Stomach (tissue), 9 donors: ENCODE results near the gene ATG5. TPM values are rescaled to one million over a fixed set of nuclear protein-coding genes. Genes with fewer than 3 reads are reported as not detected.

ENCODE experiments used
- DNase-seq, 2 donors: peaks; one replicate each; pipeline versions ENCODE4 v3.0.0 to v3.0.0-alpha.2; 2013 to 2019
- H3K27ac ChIP-seq, 5 donors: fragments of 200-600 bp in 4 of 5; sonication (generic) in 4 of 5; one replicate each; pipeline ENCODE4 v1.5.1; 2013 to 2019; ENCODE audit warnings: mild to moderate bottlenecking in 1 of 5, moderate library complexity in 1 of 5
- H3K27me3 ChIP-seq, 3 donors: fragments of 200-600 bp; sonication (generic); one replicate each; pipeline ENCODE4 v1.5.1; 2017 to 2019; ENCODE audit warnings: mixed run types in 1 of 3
- H3K36me3 ChIP-seq, 4 donors: fragments of 200-600 bp; sonication (generic); 1 replicate in 3 of 4; 2 replicates in 1 of 4; pipeline ENCODE4 v1.5.1; 2016 to 2019
- H3K4me1 ChIP-seq, 4 donors: fragments of 200-600 bp; sonication (generic); one replicate each; pipeline ENCODE4 v1.5.1; 2016 to 2019
- H3K4me3 ChIP-seq, 4 donors: fragments of 200-600 bp; sonication (generic) in 3 of 4; one replicate each; pipeline ENCODE4 v1.5.1; 2016 to 2019; ENCODE audit warnings: mild to moderate bottlenecking in 1 of 4
- H3K9me3 ChIP-seq, 4 donors: fragments of 200-600 bp; sonication (generic); one replicate each; pipeline ENCODE4 v1.5.1; 2016 to 2019
- CTCF ChIP-seq, 7 experiments: fragments of 450-650 bp in 4 of 7; fragments of 200-600 bp in 3 of 7; sonication (generic) in 3 of 7; IDR thresholded peaks; one replicate each; pipeline ENCODE4 v1.5.1; 2016 to 2019; ENCODE audit warnings: antibody characterized with exemption in 7 of 7, control low read depth in 2 of 7, mild to moderate bottlenecking in 1 of 7
- EP300 ChIP-seq: sonication (generic); formaldehyde crosslinking; IDR thresholded peaks from one replicate; pipeline ENCODE4 v1.6.1; 2017; ENCODE audit warnings: antibody characterized with exemption
- POLR2A ChIP-seq, 4 donors: fragments of 450-650 bp; IDR thresholded peaks; one replicate each; pipeline ENCODE4 v1.6.1; 2016; ENCODE audit warnings: antibody characterized with exemption in 4 of 4, control low read depth in 2 of 4, mild to moderate bottlenecking in 1 of 4, moderate library complexity in 1 of 4
- POLR2AphosphoS5 ChIP-seq, 3 donors: sonication (generic); formaldehyde crosslinking; IDR thresholded peaks; one replicate each; pipeline ENCODE4 v1.6.1; 2016; ENCODE audit warnings: antibody characterized with exemption in 3 of 3
- WGBS, 5 donors: extraction: QIAGEN DNeasy Blood & Tissue Kit in 3 of 5; methylation state at CpG; one replicate each; pipeline versions ENCODE4 v1.1.5 to v1.1.7; 2013 to 2018; 5-methylcytosine and 5-hydroxymethylcytosine counted together
- intact Hi-C: fragments of 100-400 bp; cut with DNase I; formaldehyde crosslinking; loops from one replicate; pipeline ENCODE4 v1.15.1; 2023; ENCODE audit warnings: low total_unique reads
- polyA plus RNA-seq, 3 donors: library from polyadenylated mRNA; stranded (reverse); fragments of 200-250 nt; gene quantifications; one replicate each; pipeline ENCODE4 v1.2.3, GENCODE V29; 2013
- total RNA-seq, 5 donors: library from RNA; depleted of rRNA; stranded (reverse); fragments of >200 nt; gene quantifications; one replicate each; pipeline versions ENCODE4 v1.1.0 to v1.2.3, GENCODE V29; 2014 to 2016
- donor health status: healthy with polysubstance abuse.
- donor health status: Bipolar disorder and iron deficiency.
- donor health status: healthy.

The ATG5 gene
- total and polyA plus RNA-seq, 8 donors: 12.8 to 89.4 (median 25.5) TPM

GRCh38 chr6:106181664-106182418 is 143.7 kb downstream of the ATG5 start:
- no peak for TF ChIP-seq POLR2A (IDR thresholded peaks at IDR 0.05)
- TF ChIP-seq POLR2AphosphoS5 (IDR thresholded peaks at IDR 0.05): no peak
- TF ChIP-seq CTCF (IDR thresholded peaks at IDR 0.05): no peak
- TF ChIP-seq EP300: no peak
- no peaks in the 10 kb centered on the region for H3K4me1 ChIP-seq
- H3K9me3 ChIP-seq: no peaks in the 10 kb centered on the region
- H3K27me3 ChIP-seq: no peaks in the 10 kb centered on the region
- 80 to 87% (median 82%) methylated on average over 3 of the region's 3 CpGs for WGBS, 5 donors
- no peak overlapping the region for H3K4me3 ChIP-seq
- peaks cover 0 to 11% (median 6%) of the 10 kb centered on the region in 4 donors for H3K36me3 ChIP-seq
- DNase-seq: no peak
- intact Hi-C loops: no loop called here
- H3K27ac ChIP-seq: no peak overlapping the region

GRCh38 chr6:106180208-106180607 is 145.4 kb downstream of the ATG5 start:
- no peak overlapping the region for H3K27ac ChIP-seq
- intact Hi-C loops: no loop called here
- DNase-seq: peak in 1 of 2 donors; percentile 45

DNA sequence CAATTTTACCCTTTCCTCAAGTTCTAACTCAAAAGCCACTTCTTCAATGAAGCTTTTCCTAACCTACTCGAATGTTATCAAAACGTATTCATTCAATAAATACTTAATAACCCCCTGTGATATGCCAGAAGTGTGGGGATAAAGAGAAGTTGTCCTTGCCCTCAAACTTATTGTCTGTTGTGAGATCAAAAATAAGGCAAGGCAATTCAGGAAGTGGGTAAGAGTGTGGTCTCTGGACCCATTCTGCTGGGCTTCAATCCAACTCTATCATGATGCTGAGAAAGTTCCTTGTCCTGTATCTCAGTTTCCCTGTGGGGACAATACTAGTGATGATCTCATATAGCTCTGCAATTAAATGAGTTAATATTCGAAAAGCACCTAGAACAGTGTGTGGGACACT is 146.7 kb downstream of the ATG5 start:
- Histone ChIP-seq H3K27ac (no peak overlapping the region), H3K4me3 (no peak overlapping the region), H3K27me3 (no peaks in the 10 kb centered on the region), H3K36me3 (no peaks in the 10 kb centered on the region), H3K9me3 (no peaks in the 10 kb centered on the region), H3K4me1 (no peaks in the 10 kb centered on the region)
- intact Hi-C loops: no loop called here
- no peak for TF ChIP-seq POLR2A (IDR thresholded peaks at IDR 0.05)
- no peak for TF ChIP-seq CTCF (IDR thresholded peaks at IDR 0.05)
- TF ChIP-seq EP300: no peak
- no peak for TF ChIP-seq POLR2AphosphoS5 (IDR thresholded peaks at IDR 0.05)
- 60 to 75% (median 72%) methylated on average over 3 of the region's 3 CpGs for WGBS, 5 donors
- DNase-seq: no peak

More at GRCh38 chr6:106180208-106180607, 145.4 kb downstream of the ATG5 start:
- no peaks in the 10 kb centered on the region for H3K27me3 ChIP-seq
- H3K36me3 ChIP-seq: no peaks in the 10 kb centered on the region
- no peaks in the 10 kb centered on the region for H3K9me3 ChIP-seq
- H3K4me1 ChIP-seq: no peaks in the 10 kb centered on the region
- 72 to 75% (median 73%) methylated on average over 4 of the region's 4 CpGs for WGBS, 5 donors
- no peak overlapping the region for H3K4me3 ChIP-seq
- TF ChIP-seq POLR2AphosphoS5 (IDR thresholded peaks at IDR 0.05) (no peak), EP300 (no peak), POLR2A (IDR thresholded peaks at IDR 0.05) (no peak), CTCF (IDR thresholded peaks at IDR 0.05) (no peak)

DNA sequence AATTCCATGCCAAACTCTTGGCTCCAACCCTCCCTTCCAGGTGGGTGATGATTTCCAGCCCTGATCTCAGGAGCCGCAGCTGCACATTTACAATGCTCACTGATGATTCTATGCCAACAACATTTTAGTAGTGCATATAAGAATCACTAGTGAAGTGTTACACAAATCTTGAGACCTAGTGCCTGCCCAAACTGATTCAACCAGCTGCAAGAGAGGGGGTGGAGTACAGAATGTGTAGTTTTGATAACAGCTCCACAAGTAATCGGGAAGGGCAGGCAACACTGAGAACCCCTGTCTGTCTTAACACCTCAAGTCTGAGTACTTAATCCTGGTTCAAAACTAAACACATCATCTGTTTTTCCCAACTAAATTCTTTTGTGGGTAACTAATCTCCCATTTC is 147.8 kb downstream of the ATG5 start:
- DNase-seq: no peak
- intact Hi-C loops: no loop called here
- no peaks in the 10 kb centered on the region for H3K27me3 ChIP-seq
- no peaks in the 10 kb centered on the region for H3K36me3 ChIP-seq
- H3K4me1 ChIP-seq: no peaks in the 10 kb centered on the region
- no peaks in the 10 kb centered on the region for H3K9me3 ChIP-seq
- no peak overlapping the region for H3K27ac ChIP-seq
- TF ChIP-seq EP300: no peak
- no peak for TF ChIP-seq POLR2AphosphoS5 (IDR thresholded peaks at IDR 0.05)
- no peak for TF ChIP-seq CTCF (IDR thresholded peaks at IDR 0.05)
- TF ChIP-seq POLR2A (IDR thresholded peaks at IDR 0.05): no peak
- no peak overlapping the region for H3K4me3 ChIP-seq
- WGBS, 5 donors: 52 to 67% (median 58%) methylated on average over 2 of the region's 2 CpGs
